ENCODE measurements around the gene MRPS27.

MRPS27 gene

DNA sequence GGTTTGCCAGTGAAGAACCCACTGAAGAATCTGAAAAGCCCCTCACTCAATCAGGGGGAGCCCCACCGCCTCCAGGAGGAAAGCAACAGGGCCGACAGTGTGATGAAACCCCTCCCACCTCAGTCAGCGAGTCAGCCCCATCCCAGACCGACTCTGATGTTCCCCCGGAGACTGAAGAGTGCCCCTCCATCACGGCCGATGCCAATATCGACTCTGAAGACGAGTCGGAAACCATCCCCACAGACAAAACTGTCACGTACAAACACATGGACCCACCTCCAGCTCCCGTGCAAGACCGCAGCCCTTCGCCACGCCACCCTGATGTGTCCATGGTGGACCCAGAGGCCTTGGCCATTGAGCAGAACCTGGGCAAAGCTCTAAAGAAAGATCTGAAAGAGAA, 120.4 kb downstream of the MRPS27 start:
- Histone ChIP-seq H3K4me3 (ENCODE audit: low read length) (no peak overlapping the region), H3K27me3 (ENCODE audit: control insufficient read depth, insufficient read depth, low read length) (no peaks in the 10 kb centered on the region), H3K36me3 (ENCODE audit: control insufficient read depth, insufficient read depth, low read length) (no peaks in the 10 kb centered on the region), H3K9me3 (ENCODE audit: control insufficient read depth, low read length) (no peaks in the 10 kb centered on the region), H3K4me1 (ENCODE audit: control insufficient read depth, insufficient read depth, low read length) (no peaks in the 10 kb centered on the region), H3K9ac (ENCODE audit: low read length) (no peak overlapping the region)

GRCh38 chr5:72197393-72197792, 122.6 kb downstream of the MRPS27 start:
- Histone ChIP-seq H3K4me1 (ENCODE audit: control insufficient read depth, insufficient read depth, low read length) (no peaks in the 10 kb centered on the region), H3K27me3 (ENCODE audit: control insufficient read depth, insufficient read depth, low read length) (no peaks in the 10 kb centered on the region), H3K4me3 (ENCODE audit: low read length) (no peak overlapping the region), H3K9ac (ENCODE audit: low read length) (no peak overlapping the region), H3K36me3 (ENCODE audit: control insufficient read depth, insufficient read depth, low read length) (no peaks in the 10 kb centered on the region), H3K9me3 (ENCODE audit: control insufficient read depth, low read length) (no peaks in the 10 kb centered on the region)

GRCh38 chr5:72195581-72195980, 124.5 kb downstream of the MRPS27 start:
- Histone ChIP-seq H3K9me3 (ENCODE audit: control insufficient read depth, low read length) (no peaks in the 10 kb centered on the region), H3K9ac (ENCODE audit: low read length) (no peak overlapping the region), H3K27me3 (ENCODE audit: control insufficient read depth, insufficient read depth, low read length) (no peaks in the 10 kb centered on the region), H3K36me3 (ENCODE audit: control insufficient read depth, insufficient read depth, low read length) (no peaks in the 10 kb centered on the region), H3K4me3 (ENCODE audit: low read length) (no peak overlapping the region), H3K4me1 (ENCODE audit: control insufficient read depth, insufficient read depth, low read length) (no peaks in the 10 kb centered on the region)

GRCh38 chr5:72194846-72195245, 125.2 kb downstream of the MRPS27 start:
- H3K4me3 ChIP-seq (ENCODE audit: low read length), result no peak overlapping the region
- H3K36me3 ChIP-seq (ENCODE audit: control insufficient read depth, insufficient read depth, low read length), result no peaks in the 10 kb centered on the region
- H3K27me3 ChIP-seq (ENCODE audit: control insufficient read depth, insufficient read depth, low read length), result no peaks in the 10 kb centered on the region
- H3K9ac ChIP-seq (ENCODE audit: low read length), result no peak overlapping the region
- H3K4me1 ChIP-seq (ENCODE audit: control insufficient read depth, insufficient read depth, low read length), result no peaks in the 10 kb centered on the region
- no peaks in the 10 kb centered on the region for H3K9me3 ChIP-seq (ENCODE audit: control insufficient read depth, low read length)

DNA sequence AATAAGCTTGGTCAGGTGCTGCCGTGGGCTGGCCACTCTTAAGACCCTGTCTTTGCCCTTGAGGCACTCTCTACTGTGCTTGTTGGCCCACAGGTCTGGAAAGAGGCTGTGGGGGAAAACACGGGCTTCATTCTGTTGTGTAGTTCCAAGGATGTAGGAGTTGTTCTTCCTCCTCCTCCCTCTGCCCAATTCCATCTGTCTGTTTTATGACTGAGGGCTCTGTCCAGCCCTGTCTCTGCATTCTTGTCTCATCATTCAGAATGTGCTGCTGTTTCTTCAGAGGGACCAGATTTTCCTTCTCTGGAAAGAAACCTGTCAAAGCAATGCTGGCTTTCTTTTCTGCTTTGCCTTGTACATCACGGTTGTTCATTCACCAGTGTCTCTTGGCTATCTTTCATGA, 128.6 kb downstream of the MRPS27 start:
- H3K9me3 ChIP-seq (ENCODE audit: control insufficient read depth, low read length), result no peaks in the 10 kb centered on the region
- H3K27me3 ChIP-seq (ENCODE audit: control insufficient read depth, insufficient read depth, low read length), result no peaks in the 10 kb centered on the region
- H3K4me3 ChIP-seq (ENCODE audit: low read length), result no peak overlapping the region
- no peaks in the 10 kb centered on the region for H3K4me1 ChIP-seq (ENCODE audit: control insufficient read depth, insufficient read depth, low read length)
- no peaks in the 10 kb centered on the region for H3K36me3 ChIP-seq (ENCODE audit: control insufficient read depth, insufficient read depth, low read length)
- no peak overlapping the region for H3K9ac ChIP-seq (ENCODE audit: low read length)

DNA sequence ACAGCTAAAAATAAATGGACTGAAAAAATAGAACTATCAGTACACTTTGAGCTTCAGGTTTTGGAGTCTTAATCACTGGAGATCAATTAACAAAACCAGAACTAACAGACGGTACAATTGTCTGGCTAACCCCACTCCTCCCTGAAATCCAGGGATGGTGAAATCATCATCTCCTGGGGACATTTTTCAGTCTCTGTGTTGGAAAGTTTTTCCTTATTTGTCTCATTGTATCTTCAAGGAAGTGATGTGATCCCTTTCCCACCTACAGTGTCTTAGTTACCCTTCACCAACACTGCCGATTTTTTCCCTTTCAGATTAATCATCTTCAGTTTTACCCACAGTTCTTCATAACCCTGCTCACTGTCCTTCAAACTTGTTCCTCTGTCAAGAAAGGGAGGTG, 130.9 kb downstream of the MRPS27 start:
- H3K9ac ChIP-seq (ENCODE audit: low read length), result no peak overlapping the region
- no peaks in the 10 kb centered on the region for H3K9me3 ChIP-seq (ENCODE audit: control insufficient read depth, low read length)
- H3K27me3 ChIP-seq (ENCODE audit: control insufficient read depth, insufficient read depth, low read length), result no peaks in the 10 kb centered on the region
- no peak overlapping the region for H3K4me3 ChIP-seq (ENCODE audit: low read length)
- no peaks in the 10 kb centered on the region for H3K4me1 ChIP-seq (ENCODE audit: control insufficient read depth, insufficient read depth, low read length)
- no peaks in the 10 kb centered on the region for H3K36me3 ChIP-seq (ENCODE audit: control insufficient read depth, insufficient read depth, low read length)

DNA sequence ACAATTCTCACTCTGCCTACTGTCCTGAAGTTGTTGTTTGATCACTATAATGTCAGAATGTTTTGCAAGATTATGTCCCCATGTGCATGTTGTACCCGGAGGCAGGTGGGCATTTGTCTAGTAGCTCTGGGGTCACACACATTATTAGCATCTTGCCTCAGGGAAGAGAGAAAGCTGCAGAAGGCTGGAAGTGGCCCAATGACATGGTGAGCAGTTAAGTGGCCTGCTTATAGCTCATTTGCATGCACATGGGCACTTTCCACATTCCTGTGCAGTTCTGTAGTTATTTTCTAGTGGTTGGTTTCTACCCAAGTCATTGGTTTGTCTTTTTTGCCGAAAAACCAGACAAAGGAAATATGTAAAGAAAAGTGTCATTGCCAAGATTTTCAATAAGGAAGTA, 131.9 kb downstream of the MRPS27 start:
- H3K36me3 ChIP-seq (ENCODE audit: control insufficient read depth, insufficient read depth, low read length), result no peaks in the 10 kb centered on the region
- no peak overlapping the region for H3K9ac ChIP-seq (ENCODE audit: low read length)
- H3K27me3 ChIP-seq (ENCODE audit: control insufficient read depth, insufficient read depth, low read length), result no peaks in the 10 kb centered on the region
- no peaks in the 10 kb centered on the region for H3K9me3 ChIP-seq (ENCODE audit: control insufficient read depth, low read length)
- H3K4me3 ChIP-seq (ENCODE audit: low read length), result no peak overlapping the region
- no peaks in the 10 kb centered on the region for H3K4me1 ChIP-seq (ENCODE audit: control insufficient read depth, insufficient read depth, low read length)

GRCh38 chr5:72187388-72188075, 132.5 kb downstream of the MRPS27 start:
- Histone ChIP-seq H3K4me1 (ENCODE audit: control insufficient read depth, insufficient read depth, low read length) (no peaks in the 10 kb centered on the region), H3K36me3 (ENCODE audit: control insufficient read depth, insufficient read depth, low read length) (no peaks in the 10 kb centered on the region), H3K9ac (ENCODE audit: low read length) (no peak overlapping the region), H3K4me3 (ENCODE audit: low read length) (no peak overlapping the region), H3K27me3 (ENCODE audit: control insufficient read depth, insufficient read depth, low read length) (no peaks in the 10 kb centered on the region), H3K9me3 (ENCODE audit: control insufficient read depth, low read length) (no peaks in the 10 kb centered on the region)

DNA sequence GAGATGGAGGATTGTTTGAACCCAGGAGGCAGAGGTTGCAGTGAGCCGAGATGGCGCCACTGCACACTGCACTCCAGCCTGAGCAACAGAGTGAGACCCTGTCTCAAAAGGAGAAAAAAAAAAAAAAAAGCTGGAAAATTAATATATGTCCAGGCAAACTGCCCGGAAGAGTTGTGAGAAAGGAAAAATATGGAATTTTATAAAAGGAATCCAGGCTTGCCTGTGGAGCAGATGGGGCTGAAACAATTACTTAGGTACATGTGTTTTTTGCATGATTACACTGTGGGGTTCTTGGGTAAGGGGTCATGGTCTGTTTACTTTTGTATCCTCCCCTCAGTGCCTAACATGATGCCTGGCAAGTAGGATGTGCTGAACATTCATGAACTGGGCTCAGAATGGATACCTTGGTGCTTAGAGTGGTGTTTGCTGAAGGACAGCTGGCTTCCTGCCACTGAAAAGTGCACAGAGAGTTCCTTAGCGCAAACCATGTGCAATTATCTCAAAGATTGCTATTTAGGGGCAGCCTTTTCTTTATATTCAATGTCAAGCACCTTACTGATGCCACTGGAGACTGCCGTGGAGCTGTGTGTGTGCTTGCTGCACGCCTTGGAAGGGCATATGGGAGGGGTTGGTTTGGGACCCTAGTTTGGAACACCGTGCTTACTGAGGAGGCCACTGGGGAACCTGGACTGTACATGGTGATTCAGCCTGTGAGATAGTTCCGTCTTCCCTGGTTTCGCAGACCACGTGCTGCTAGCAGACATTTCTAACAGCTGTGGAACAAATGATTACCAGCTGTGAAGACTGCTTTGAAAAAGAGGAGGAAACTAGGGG, 134.3 kb downstream of the MRPS27 start:
- H3K27me3 ChIP-seq (ENCODE audit: control insufficient read depth, insufficient read depth, low read length), result no peaks in the 10 kb centered on the region
- no peaks in the 10 kb centered on the region for H3K36me3 ChIP-seq (ENCODE audit: control insufficient read depth, insufficient read depth, low read length)
- H3K9me3 ChIP-seq (ENCODE audit: control insufficient read depth, low read length), result no peaks in the 10 kb centered on the region
- no peaks in the 10 kb centered on the region for H3K4me1 ChIP-seq (ENCODE audit: control insufficient read depth, insufficient read depth, low read length)
- no peak overlapping the region for H3K9ac ChIP-seq (ENCODE audit: low read length)
- H3K4me3 ChIP-seq (ENCODE audit: low read length), result no peak overlapping the region

GRCh38 chr5:72184408-72184807, 135.6 kb downstream of the MRPS27 start:
- Histone ChIP-seq H3K36me3 (ENCODE audit: control insufficient read depth, insufficient read depth, low read length) (no peaks in the 10 kb centered on the region), H3K9me3 (ENCODE audit: control insufficient read depth, low read length) (no peaks in the 10 kb centered on the region), H3K4me1 (ENCODE audit: control insufficient read depth, insufficient read depth, low read length) (no peaks in the 10 kb centered on the region), H3K9ac (ENCODE audit: low read length) (no peak overlapping the region), H3K27me3 (ENCODE audit: control insufficient read depth, insufficient read depth, low read length) (peaks cover 2% of the 10 kb centered on the region), H3K4me3 (ENCODE audit: low read length) (no peak overlapping the region)

- H3K9me3 ChIP-seq (ENCODE audit: control insufficient read depth, low read length), result no peaks in the 10 kb centered on the region
- H3K4me3 ChIP-seq (ENCODE audit: low read length), result no peak overlapping the region
- H3K4me1 ChIP-seq (ENCODE audit: control insufficient read depth, insufficient read depth, low read length), result no peaks in the 10 kb centered on the region
- no peak overlapping the region for H3K9ac ChIP-seq (ENCODE audit: low read length)
- peaks cover 5% of the 10 kb centered on the region for H3K27me3 ChIP-seq (ENCODE audit: control insufficient read depth, insufficient read depth, low read length)
- no peaks in the 10 kb centered on the region for H3K36me3 ChIP-seq (ENCODE audit: control insufficient read depth, insufficient read depth, low read length)
These were observed 136.9 kb downstream of the MRPS27 start for GRCh38 chr5:72183101-72183520.

- H3K9ac ChIP-seq (ENCODE audit: low read length), result no peak overlapping the region
- no peak overlapping the region for H3K4me3 ChIP-seq (ENCODE audit: low read length)
These were observed 137.4 kb downstream of the MRPS27 start for GRCh38 chr5:72182686-72183085.

More at GRCh38 chr5:72182686-72183085, 137.4 kb downstream of the MRPS27 start:
- H3K9me3 ChIP-seq (ENCODE audit: control insufficient read depth, low read length), result no peaks in the 10 kb centered on the region
- H3K27me3 ChIP-seq (ENCODE audit: control insufficient read depth, insufficient read depth, low read length), result peaks cover 5% of the 10 kb centered on the region
- H3K36me3 ChIP-seq (ENCODE audit: control insufficient read depth, insufficient read depth, low read length), result no peaks in the 10 kb centered on the region
- H3K4me1 ChIP-seq (ENCODE audit: control insufficient read depth, insufficient read depth, low read length), result no peaks in the 10 kb centered on the region

All from mucosa of stomach (tissue), 1 donor.